ENCODE data around the gene KLHL13. TPM values are rescaled to one million over a fixed set of nuclear protein-coding genes. Genes with fewer than 3 reads are reported as not detected.
"Not testable (repeated sequence)": the region's sequence is repeated elsewhere in the genome, so short reads cannot be mapped to it uniquely, and the experiment has no call there.

KLHL13 gene
- total RNA-seq, 2 experiments from 2014 or later = 1.3 to 1.5 TPM

GRCh38 chrX:118124243-118124642 lies 7.6 kb upstream of the KLHL13 start:
- intact Hi-C loops (cut with micrococcal nuclease); H3K27me3 Mint-ChIP-seq (ENCODE audit: low read depth); DNase-seq: not testable (repeated sequence)

GRCh38 chrX:118117741-118118140 lies 1.1 kb upstream of the KLHL13 start:
- no peak for DNase-seq
- intact Hi-C loops (cut with micrococcal nuclease) = no loop called here
- H3K4me1 Mint-ChIP-seq (ENCODE audit: low read depth) = peaks cover 3% of the 10 kb centered on the region
- H3K27me3 Mint-ChIP-seq (ENCODE audit: low read depth) = peaks cover 3% of the 10 kb centered on the region
- H3K9me3 Mint-ChIP-seq = no peaks in the 10 kb centered on the region
- H3K27ac Mint-ChIP-seq = no peak overlapping the region
- CTCF ChIA-PET = no interaction called here
- H3K36me3 Mint-ChIP-seq (ENCODE audit: low read depth) = no peaks in the 10 kb centered on the region
- H3K4me3 Mint-ChIP-seq = no peak overlapping the region

More at GRCh38 chrX:118124243-118124642, 7.6 kb upstream of the KLHL13 start:
- H3K9me3 Mint-ChIP-seq; H3K36me3 Mint-ChIP-seq (ENCODE audit: low read depth); H3K27ac Mint-ChIP-seq; H3K4me1 Mint-ChIP-seq (ENCODE audit: low read depth); H3K4me3 Mint-ChIP-seq; CTCF ChIA-PET: not testable (repeated sequence)

DNA sequence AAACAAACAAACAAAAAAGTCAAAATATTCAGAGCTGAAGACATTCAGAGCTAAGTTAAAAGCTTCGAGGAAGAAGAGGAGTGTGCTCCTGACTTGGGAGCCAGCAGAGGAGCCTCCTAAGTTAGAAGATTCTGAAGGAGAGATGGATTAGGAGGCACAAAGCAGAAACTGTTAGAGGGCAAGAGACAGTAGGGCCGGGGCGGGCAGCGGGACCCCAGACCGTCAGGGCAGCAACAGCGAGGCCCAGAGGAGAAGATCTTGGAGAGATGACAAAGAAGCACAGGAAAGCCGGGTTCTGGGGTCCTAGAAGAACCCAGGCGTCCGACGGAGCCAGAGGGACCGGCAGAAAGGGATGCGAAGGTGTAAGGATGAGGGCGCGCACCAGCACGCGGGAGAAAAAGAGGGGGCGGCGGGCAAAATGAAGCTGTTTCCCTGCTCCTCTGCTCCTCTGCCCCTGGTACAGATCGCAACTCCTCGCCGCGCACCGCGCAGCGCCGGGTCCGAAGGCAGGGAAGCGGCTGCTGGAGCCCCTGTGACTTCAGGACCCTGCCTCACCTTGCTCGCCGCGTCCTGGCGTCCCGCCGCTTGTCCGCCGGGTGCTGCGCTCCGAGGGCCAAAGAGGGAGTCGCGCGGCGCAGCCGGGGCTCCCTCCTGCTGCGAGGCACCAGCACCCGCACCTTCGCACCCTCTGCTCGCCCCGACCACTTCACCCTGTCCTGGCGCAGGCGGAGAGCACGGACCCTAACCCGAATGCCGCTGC lies 477 bp downstream of the KLHL13 start:
- peak; percentile 8 for DNase-seq
- CTCF ChIA-PET = no interaction called here
- Mint-ChIP-seq H3K4me3 (peak overlapping the region; percentile 75), H3K27me3 (ENCODE audit: low read depth) (peaks cover 3% of the 10 kb centered on the region), H3K4me1 (ENCODE audit: low read depth) (peaks cover 3% of the 10 kb centered on the region), H3K36me3 (ENCODE audit: low read depth) (no peaks in the 10 kb centered on the region), H3K9me3 (no peaks in the 10 kb centered on the region), H3K27ac (no peak overlapping the region)
- intact Hi-C loops (cut with micrococcal nuclease) = no loop called here

DNA sequence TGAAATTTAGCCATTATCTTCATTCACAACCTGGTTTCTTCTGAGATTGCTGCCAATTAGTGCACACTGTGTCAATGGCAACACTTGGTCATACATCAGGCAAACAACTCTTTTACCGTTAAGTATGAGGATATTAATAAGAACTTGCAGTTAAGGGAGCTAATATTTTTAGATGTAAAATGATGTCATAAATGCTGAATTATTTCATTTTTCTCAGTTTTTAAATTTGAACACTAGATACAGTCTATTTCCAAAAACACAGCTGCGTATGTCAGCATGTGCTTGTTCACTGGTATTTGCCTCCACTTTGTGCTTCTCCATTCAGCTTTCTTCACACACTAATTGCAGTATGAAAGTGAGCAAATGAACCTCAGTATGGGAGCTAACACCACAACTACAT lies 1.6 kb downstream of the KLHL13 start:
- Mint-ChIP-seq H3K9me3 (no peaks in the 10 kb centered on the region), H3K36me3 (ENCODE audit: low read depth) (no peaks in the 10 kb centered on the region), H3K4me3 (no peak overlapping the region), H3K27me3 (ENCODE audit: low read depth) (peaks cover 3% of the 10 kb centered on the region), H3K4me1 (ENCODE audit: low read depth) (peaks cover 3% of the 10 kb centered on the region), H3K27ac (no peak overlapping the region)
- CTCF ChIA-PET = no interaction called here
- intact Hi-C loops (cut with micrococcal nuclease) = no loop called here
- no peak for DNase-seq

DNA sequence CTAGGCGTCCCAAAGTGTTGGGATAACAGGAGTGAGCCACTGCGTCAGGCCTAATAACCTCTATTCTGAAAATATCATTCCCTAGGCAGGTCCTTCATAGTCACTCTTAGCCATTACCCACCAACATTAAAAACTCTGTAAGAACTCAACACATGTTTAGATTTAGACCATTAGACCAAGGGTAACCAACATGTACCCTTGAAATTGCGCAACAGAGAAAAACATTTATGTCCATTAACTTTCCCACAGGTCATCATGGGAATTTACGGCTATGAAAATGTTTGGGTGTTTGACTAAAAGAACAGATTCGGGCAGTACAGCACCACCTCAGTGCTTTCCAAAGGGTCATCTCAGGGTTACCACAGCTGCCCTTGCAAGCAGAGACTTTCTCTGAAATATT lies 7.5 kb downstream of the KLHL13 start:
- Mint-ChIP-seq H3K36me3 (ENCODE audit: low read depth) (no peaks in the 10 kb centered on the region), H3K27me3 (ENCODE audit: low read depth) (no peaks in the 10 kb centered on the region), H3K9me3 (no peaks in the 10 kb centered on the region), H3K4me3 (no peak overlapping the region), H3K4me1 (ENCODE audit: low read depth) (no peaks in the 10 kb centered on the region), H3K27ac (no peak overlapping the region)
- CTCF ChIA-PET = no interaction called here
- intact Hi-C loops (cut with micrococcal nuclease) = no loop called here
- no peak for DNase-seq

DNA sequence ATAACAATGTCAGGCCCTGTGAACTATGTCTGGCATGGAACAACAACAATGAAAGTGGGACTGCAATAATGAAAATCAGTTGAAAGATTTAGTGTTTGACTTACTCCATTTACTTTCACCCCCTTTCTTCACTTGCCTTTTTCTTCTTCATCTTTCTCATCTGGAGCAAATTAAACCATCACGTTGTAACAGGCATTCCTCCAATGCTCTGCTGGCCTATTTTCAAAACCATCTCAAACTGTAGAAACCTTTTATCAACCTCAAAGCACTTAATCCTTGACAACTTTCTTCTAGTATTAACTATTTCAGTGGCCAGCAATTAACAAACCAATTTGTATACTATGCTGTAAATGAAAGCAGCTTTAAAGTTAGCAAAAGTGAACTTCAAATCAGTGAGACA lies 8.3 kb downstream of the KLHL13 start:
- DNase-seq = no peak
- CTCF ChIA-PET = no interaction called here

GRCh38 chrX:118100091-118100490 lies 16.5 kb downstream of the KLHL13 start:
- Mint-ChIP-seq H3K9me3 (no peaks in the 10 kb centered on the region), H3K36me3 (ENCODE audit: low read depth) (no peaks in the 10 kb centered on the region), H3K4me3 (no peak overlapping the region), H3K4me1 (ENCODE audit: low read depth) (no peaks in the 10 kb centered on the region), H3K27ac (no peak overlapping the region), H3K27me3 (ENCODE audit: low read depth) (no peaks in the 10 kb centered on the region)
- CTCF ChIA-PET = no interaction called here
- no peak for DNase-seq
- intact Hi-C loops (cut with micrococcal nuclease) = no loop called here

More for the DNA sequence above, 8.3 kb downstream of the KLHL13 start:
- no peaks in the 10 kb centered on the region for H3K27me3 Mint-ChIP-seq (ENCODE audit: low read depth)
- intact Hi-C loops (cut with micrococcal nuclease) = no loop called here
- no peak overlapping the region for H3K4me3 Mint-ChIP-seq
- H3K36me3 Mint-ChIP-seq (ENCODE audit: low read depth) = no peaks in the 10 kb centered on the region
- H3K4me1 Mint-ChIP-seq (ENCODE audit: low read depth) = no peaks in the 10 kb centered on the region
- no peak overlapping the region for H3K27ac Mint-ChIP-seq
- H3K9me3 Mint-ChIP-seq = no peaks in the 10 kb centered on the region

DNA sequence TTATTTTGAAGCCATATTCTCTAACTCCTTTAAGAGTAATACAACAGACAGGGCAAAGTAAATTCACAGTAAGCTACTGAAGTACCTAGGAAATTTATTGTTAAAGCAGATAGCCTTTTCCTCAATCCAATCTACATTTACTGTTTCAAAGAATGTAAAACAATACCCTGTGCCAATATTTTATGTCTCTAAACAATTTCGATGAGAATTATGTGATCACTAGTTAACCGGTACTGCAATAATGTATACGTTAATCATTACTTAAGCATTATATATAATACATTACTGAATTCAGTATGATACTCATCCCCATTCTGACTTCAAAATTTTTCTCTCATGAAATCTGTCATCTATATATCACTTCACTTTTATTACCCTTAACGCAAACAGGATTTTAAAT lies 28.5 kb downstream of the KLHL13 start:
- no peaks in the 10 kb centered on the region for H3K9me3 Mint-ChIP-seq
- no peaks in the 10 kb centered on the region for H3K4me1 Mint-ChIP-seq (ENCODE audit: low read depth)
- no peaks in the 10 kb centered on the region for H3K36me3 Mint-ChIP-seq (ENCODE audit: low read depth)
- intact Hi-C loops (cut with micrococcal nuclease) = no loop called here
- DNase-seq = no peak
- no peaks in the 10 kb centered on the region for H3K27me3 Mint-ChIP-seq (ENCODE audit: low read depth)
- CTCF ChIA-PET = no interaction called here
- H3K27ac Mint-ChIP-seq = no peak overlapping the region
- no peak overlapping the region for H3K4me3 Mint-ChIP-seq

DNA sequence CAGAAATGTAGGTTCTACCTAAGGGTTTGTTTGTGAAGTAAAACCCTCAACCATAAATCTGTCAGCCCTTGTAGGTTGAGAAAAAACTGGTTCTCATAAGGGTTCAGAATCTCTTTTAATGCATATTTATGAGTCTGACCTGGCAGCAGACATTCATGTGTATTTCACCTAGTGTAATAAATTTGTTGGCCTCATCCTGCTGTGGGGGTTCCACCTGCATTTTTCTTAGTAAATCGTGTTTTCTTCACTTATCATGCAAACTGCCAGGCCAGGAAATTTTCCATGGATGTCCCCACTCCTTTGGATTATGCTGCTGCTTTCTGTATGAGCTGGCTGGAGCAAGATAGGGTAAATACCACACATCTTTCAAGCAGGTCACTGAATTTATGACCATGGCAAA lies 42.4 kb downstream of the KLHL13 start:
- Mint-ChIP-seq H3K27ac (no peak overlapping the region), H3K4me1 (ENCODE audit: low read depth) (no peaks in the 10 kb centered on the region), H3K4me3 (no peak overlapping the region), H3K36me3 (ENCODE audit: low read depth) (no peaks in the 10 kb centered on the region), H3K27me3 (ENCODE audit: low read depth) (no peaks in the 10 kb centered on the region), H3K9me3 (no peaks in the 10 kb centered on the region)
- intact Hi-C loops (cut with micrococcal nuclease) = no loop called here
- no peak for DNase-seq
- CTCF ChIA-PET = no interaction called here

DNA sequence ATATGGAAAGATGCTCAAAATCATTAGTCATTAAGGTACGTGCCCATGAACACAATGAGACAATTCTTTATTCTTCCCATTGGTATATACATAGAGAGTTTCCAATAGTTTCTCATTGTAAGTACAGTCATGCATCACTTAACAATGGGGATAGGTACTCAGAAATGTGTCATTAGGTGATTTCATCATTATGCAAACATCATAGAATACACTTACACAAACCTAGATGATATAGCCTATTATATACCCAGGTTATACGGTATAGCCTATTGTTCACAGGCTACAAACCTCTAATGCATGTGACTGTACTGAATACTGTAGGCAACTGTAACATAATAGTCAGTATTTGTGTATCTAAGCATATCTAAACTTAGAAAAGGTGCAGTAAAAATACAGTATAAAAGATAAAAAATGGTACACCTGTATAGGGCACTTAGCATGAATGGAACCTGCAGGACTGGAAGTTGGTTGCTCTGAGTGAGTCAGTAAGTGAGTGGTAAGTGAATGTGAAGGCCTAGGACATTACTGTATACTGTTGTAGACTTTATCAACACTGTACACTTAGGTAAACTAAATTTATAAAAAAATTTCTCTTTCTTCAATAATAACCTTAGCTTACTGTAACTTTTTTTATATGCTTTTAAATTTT lies 49.6 kb downstream of the KLHL13 start:
- CTCF ChIA-PET = no interaction called here
- H3K4me3 Mint-ChIP-seq = no peak overlapping the region
- H3K9me3 Mint-ChIP-seq = no peaks in the 10 kb centered on the region
- H3K36me3 Mint-ChIP-seq (ENCODE audit: low read depth) = no peaks in the 10 kb centered on the region
- no peak overlapping the region for H3K27ac Mint-ChIP-seq
- H3K4me1 Mint-ChIP-seq (ENCODE audit: low read depth) = no peaks in the 10 kb centered on the region
- no peak for DNase-seq
- H3K27me3 Mint-ChIP-seq (ENCODE audit: low read depth) = no peaks in the 10 kb centered on the region
- intact Hi-C loops (cut with micrococcal nuclease) = no loop called here

DNA sequence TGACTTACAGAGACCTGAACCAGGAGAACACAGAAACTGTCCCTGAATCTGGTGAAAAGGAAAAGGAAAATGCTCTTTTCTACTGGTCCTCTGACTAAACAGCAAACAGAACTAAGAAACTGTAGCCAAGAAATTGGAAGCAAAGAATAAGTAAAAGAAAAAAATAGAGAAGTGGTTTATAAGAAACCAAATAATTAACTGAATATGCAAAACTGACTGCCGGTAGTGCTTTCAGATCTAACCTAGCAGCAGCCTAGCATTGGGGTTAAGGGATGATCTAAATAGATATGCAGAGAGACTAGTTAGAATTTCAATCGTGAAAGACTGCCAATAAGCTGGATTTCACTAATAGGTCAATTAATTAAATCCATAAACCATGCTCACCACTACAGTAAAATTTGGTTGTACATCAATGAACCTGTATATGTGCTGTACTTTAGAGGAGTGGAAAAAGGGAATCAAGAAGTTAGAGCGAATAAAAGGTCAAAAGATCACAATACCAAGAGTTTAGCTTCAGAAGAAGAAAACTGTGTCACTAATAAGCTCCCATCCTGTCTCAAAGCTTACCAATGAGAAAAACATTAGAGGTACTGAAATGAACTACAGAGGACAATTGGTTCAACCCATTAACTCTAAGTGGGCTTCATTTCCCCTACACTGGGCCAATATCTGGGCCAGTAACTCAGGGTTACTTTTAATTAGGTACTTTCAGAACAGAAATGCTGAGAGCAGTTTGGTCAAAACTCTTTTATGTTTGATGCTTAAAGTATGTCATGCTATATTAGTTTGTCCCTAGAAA lies 53.6 kb downstream of the KLHL13 start:
- no peak overlapping the region for H3K27ac Mint-ChIP-seq
- intact Hi-C loops (cut with micrococcal nuclease) = no loop called here
- H3K36me3 Mint-ChIP-seq (ENCODE audit: low read depth) = no peaks in the 10 kb centered on the region
- H3K9me3 Mint-ChIP-seq = no peaks in the 10 kb centered on the region
- DNase-seq = no peak
- H3K27me3 Mint-ChIP-seq (ENCODE audit: low read depth) = no peaks in the 10 kb centered on the region
- CTCF ChIA-PET = no interaction called here
- no peak overlapping the region for H3K4me3 Mint-ChIP-seq
- H3K4me1 Mint-ChIP-seq (ENCODE audit: low read depth) = no peaks in the 10 kb centered on the region

DNA sequence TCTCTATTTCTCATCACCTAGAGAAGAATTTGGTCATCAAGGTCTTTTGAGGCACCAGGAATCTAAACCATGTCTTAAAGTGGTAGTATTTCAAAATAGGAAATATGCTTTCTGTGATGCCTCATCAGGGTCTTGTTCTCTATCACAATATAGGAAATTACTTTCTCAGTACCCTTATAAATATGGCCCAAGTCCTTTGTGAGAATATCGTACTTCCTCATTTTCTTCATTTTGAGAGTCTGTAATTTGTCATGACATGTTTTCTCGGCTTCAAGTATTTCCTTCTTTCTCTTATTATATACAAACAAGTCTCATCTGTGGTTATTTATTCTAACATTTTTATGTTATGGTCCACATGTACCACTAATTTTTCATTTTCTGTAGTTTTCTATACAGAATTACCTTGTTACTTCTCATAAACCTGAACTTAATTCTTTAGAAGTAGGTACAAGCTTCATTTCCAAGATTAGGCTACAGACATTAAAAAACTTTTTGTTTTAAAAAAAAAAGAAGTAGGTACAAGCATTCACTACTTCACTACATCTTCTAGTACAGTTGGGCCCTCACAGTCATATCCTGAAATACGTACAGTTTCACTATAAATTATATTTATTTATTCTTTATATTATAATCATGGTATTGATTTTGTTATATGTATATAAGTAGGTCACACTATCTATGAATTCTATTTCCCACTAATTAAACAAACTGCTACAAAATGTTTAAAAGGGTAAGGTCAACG lies 54.4 kb downstream of the KLHL13 start:
- DNase-seq = no peak
- Mint-ChIP-seq H3K4me3 (no peak overlapping the region), H3K9me3 (no peaks in the 10 kb centered on the region), H3K36me3 (ENCODE audit: low read depth) (no peaks in the 10 kb centered on the region), H3K27ac (no peak overlapping the region), H3K27me3 (ENCODE audit: low read depth) (no peaks in the 10 kb centered on the region), H3K4me1 (ENCODE audit: low read depth) (no peaks in the 10 kb centered on the region)
- intact Hi-C loops (cut with micrococcal nuclease) = no loop called here
- CTCF ChIA-PET = no interaction called here
